ENCODE measurements around the gene CERKL. TPM values are rescaled to one million over a fixed set of nuclear protein-coding genes. Genes with fewer than 3 reads are reported as not detected.

Gene CERKL
- total and polyA plus RNA-seq, 2 donors (not counting 1 experiment from before 2014, with no cell fraction given): 0.03 TPM; not detected in 1

DNA sequence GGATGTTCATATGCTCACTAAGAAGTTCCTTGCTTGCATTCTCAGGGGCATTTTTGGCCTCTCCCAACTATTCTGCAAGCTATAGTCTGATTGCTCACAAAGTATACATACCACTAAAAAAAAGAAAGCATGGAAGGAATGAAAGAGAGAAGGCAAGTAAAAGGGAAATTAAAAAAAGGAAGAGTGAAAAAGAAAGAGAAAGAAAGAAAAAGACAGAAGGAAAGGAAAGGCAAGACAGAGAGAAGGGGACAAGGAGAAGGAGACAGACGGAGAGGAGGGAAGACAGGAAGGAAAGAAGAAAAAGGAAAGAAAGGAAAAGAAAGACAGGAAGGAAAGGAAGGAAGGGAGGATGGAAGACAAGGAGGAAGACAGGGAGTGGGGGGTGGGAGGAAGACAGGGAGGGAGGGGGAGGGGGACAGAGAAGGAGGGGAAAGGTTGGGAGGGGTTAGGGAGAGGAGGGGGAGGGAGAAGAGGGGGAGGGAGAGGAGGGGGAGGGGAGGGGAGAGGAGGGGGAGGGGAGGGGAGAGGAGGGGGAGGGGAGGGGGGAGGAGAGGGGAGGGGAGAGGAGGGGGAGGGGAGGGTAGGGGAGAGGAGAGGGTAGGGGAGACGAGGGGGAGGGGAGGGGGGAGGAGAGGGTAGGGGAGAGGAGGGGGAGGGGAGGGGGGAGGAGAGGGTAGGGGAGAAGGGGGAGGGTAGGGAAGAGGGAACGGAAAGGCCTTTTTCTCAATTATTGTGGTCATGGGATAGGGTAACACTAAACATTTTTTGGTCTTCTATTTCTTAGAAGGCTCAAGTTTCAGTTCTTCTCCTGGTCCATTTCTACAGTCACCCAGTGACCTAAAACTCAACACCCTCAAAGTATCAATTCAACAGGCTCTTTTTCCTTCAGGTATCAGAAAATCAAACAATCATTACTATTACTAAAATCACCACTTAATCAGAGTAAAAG, 50.7 kb downstream of the CERKL start:
- peaks cover 2% of the 10 kb centered on the region for H3K9me3 Mint-ChIP-seq (ENCODE audit: insufficient read depth)
- no peak for TF ChIP-seq EZH2 (IDR thresholded peaks at IDR 0.05; ENCODE audit: borderline replicate concordance, insufficient read depth, low read depth, low read length, poor library complexity, severe bottlenecking)
- TF ChIP-seq, protein P1, sequence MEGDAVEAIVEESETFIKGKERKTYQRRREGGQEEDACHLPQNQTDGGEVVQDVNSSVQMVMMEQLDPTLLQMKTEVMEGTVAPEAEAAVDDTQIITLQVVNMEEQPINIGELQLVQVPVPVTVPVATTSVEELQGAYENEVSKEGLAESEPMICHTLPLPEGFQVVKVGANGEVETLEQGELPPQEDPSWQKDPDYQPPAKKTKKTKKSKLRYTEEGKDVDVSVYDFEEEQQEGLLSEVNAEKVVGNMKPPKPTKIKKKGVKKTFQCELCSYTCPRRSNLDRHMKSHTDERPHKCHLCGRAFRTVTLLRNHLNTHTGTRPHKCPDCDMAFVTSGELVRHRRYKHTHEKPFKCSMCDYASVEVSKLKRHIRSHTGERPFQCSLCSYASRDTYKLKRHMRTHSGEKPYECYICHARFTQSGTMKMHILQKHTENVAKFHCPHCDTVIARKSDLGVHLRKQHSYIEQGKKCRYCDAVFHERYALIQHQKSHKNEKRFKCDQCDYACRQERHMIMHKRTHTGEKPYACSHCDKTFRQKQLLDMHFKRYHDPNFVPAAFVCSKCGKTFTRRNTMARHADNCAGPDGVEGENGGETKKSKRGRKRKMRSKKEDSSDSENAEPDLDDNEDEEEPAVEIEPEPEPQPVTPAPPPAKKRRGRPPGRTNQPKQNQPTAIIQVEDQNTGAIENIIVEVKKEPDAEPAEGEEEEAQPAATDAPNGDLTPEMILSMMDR (IDR thresholded peaks at IDR 0.05): peak; percentile 9

DNA sequence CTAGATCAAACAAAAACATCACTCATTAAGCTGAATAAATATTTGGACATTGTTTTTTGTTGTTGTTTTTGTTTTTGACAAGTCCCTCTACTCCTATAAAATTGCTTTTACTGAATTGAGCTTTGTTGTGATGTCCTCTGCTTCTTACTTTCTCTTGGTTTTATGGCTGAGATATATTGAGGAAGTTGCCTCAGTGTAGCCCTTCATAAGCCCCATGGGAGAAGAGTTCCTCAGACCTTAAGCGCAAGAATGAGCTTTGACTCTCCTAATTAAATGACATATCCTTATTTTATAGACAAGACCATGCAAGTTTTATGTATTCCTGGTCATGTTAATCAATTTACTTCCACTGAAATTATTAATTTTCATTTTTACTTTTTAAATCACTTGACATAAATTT, 54.9 kb downstream of the CERKL start:
- CTCF ChIA-PET: no interaction called here
- POLR2A ChIA-PET: no interaction called here
- WGBS (ENCODE audit: insufficient coverage): no CpG with 5 or more reads among the region's 1 CpG
- Histone ChIP-seq H3K4me3 (ENCODE audit: control extremely low read depth in 1 of 5, extremely low read depth in 1 of 5, insufficient read depth in 1 of 5, low read depth in 2 of 5, low read length in 4 of 5) (no peak overlapping the region), H3K79me2 (ENCODE audit: control insufficient read depth, insufficient read depth, low read length) (no peaks in the 10 kb centered on the region), H3K9me3 (ENCODE audit: control extremely low read depth in 1 of 3, control insufficient read depth in 2 of 3, insufficient read depth in 1 of 3, low read length in 2 of 3) (peaks cover 0 to 4% (median 0%) of the 10 kb centered on the region in 3 donors), H3K36me3 (replicated peaks in 1 of 2; ENCODE audit: control extremely low read depth in 1 of 2, control insufficient read depth in 1 of 2, extremely low read depth in 1 of 2, insufficient read depth in 2 of 2, low read length in 1 of 2) (no peaks in the 10 kb centered on the region), H3K27me3 (replicated peaks in 1 of 4; ENCODE audit: control extremely low read depth in 1 of 4, control insufficient read depth in 3 of 4, insufficient read depth in 4 of 4, low read length in 3 of 4) (no peaks in the 10 kb centered on the region), H3K27ac (ENCODE audit: low read length in 2 of 2) (no peak overlapping the region), H4K20me1 (ENCODE audit: control insufficient read depth, insufficient read depth, low read length, poor library complexity, severe bottlenecking) (no peaks in the 10 kb centered on the region), H3K9ac (ENCODE audit: low read length) (no peak overlapping the region), H3K4me1 (ENCODE audit: control insufficient read depth in 2 of 2, insufficient read depth in 2 of 2, low read length in 2 of 2) (peaks cover 0 to 4% of the 10 kb centered on the region in 2 donors), H3K4me2 (replicated peaks; ENCODE audit: low read depth, low read length, poor library complexity, severe bottlenecking) (no peak overlapping the region), H2AFZ (ENCODE audit: insufficient read depth, low read depth, low read length, poor library complexity, severe bottlenecking) (no peak overlapping the region)
- Mint-ChIP-seq H3K27ac (no peak overlapping the region), H3K9me3 (ENCODE audit: insufficient read depth) (peaks cover 2% of the 10 kb centered on the region), H3K27me3 (peaks cover 10% of the 10 kb centered on the region), H3K4me3 (no peak overlapping the region), H3K4me1 (peaks cover 6% of the 10 kb centered on the region)
- intact Hi-C loops (cut with micrococcal nuclease): no loop called here
- TF ChIP-seq EZH2 (IDR thresholded peaks at IDR 0.05; ENCODE audit: borderline replicate concordance, insufficient read depth, low read depth, low read length, poor library complexity, severe bottlenecking): no peak
- TF ChIP-seq, protein P1 (IDR thresholded peaks at IDR 0.05): no peak
- ATAC-seq (ENCODE audit: low read depth) (no peak), DNase-seq (peak; percentile 7)

More for the DNA sequence above, 50.7 kb downstream of the CERKL start:
- Histone ChIP-seq H3K27ac (ENCODE audit: low read length in 2 of 2) (no peak overlapping the region), H2AFZ (ENCODE audit: insufficient read depth, low read depth, low read length, poor library complexity, severe bottlenecking) (no peak overlapping the region), H3K27me3 (replicated peaks in 1 of 4; ENCODE audit: control extremely low read depth in 1 of 4, control insufficient read depth in 3 of 4, insufficient read depth in 4 of 4, low read length in 3 of 4) (no peaks in the 10 kb centered on the region), H3K79me2 (ENCODE audit: control insufficient read depth, insufficient read depth, low read length) (no peaks in the 10 kb centered on the region), H3K4me3 (ENCODE audit: control extremely low read depth in 1 of 5, extremely low read depth in 1 of 5, insufficient read depth in 1 of 5, low read depth in 2 of 5, low read length in 4 of 5) (no peak overlapping the region), H3K9me3 (ENCODE audit: control extremely low read depth in 1 of 3, control insufficient read depth in 2 of 3, insufficient read depth in 1 of 3, low read length in 2 of 3) (peaks cover 0 to 4% (median 0%) of the 10 kb centered on the region in 3 donors), H4K20me1 (ENCODE audit: control insufficient read depth, insufficient read depth, low read length, poor library complexity, severe bottlenecking) (no peaks in the 10 kb centered on the region), H3K36me3 (replicated peaks in 1 of 2; ENCODE audit: control extremely low read depth in 1 of 2, control insufficient read depth in 1 of 2, extremely low read depth in 1 of 2, insufficient read depth in 2 of 2, low read length in 1 of 2) (no peaks in the 10 kb centered on the region), H3K4me2 (replicated peaks; ENCODE audit: low read depth, low read length, poor library complexity, severe bottlenecking) (no peak overlapping the region), H3K9ac (ENCODE audit: low read length) (no peak overlapping the region), H3K4me1 (ENCODE audit: control insufficient read depth in 2 of 2, insufficient read depth in 2 of 2, low read length in 2 of 2) (peaks cover 0 to 4% of the 10 kb centered on the region in 2 donors)
- ChIA-PET POLR2A (no interaction called here), CTCF (no interaction called here)
- Mint-ChIP-seq H3K27me3 (peaks cover 10% of the 10 kb centered on the region), H3K27ac (no peak overlapping the region), H3K4me1 (peaks cover 6% of the 10 kb centered on the region), H3K4me3 (no peak overlapping the region)
- DNase-seq: no peak
- ATAC-seq (ENCODE audit: low read depth): no peak
- intact Hi-C loops (cut with micrococcal nuclease): no loop called here
- WGBS (ENCODE audit: insufficient coverage): 100% methylated on average over 1 of the region's 3 CpGs

Measured in B cell (primary cell).